HG02759 (cell line): Measurements from ENCODE around the gene ADAMTS2.
"Not testable (repeated sequence)": the region's sequence is repeated elsewhere in the genome, so short reads cannot be mapped to it uniquely, and the experiment has no call there.

Experiments
- ATAC-seq: cut with Tn5 transposase; IDR thresholded peaks from one replicate; pipeline ENCODE4 v1.9.1; 2021; ENCODE audit warnings: mild to moderate bottlenecking, moderate library complexity; ENCODE audit not compliant: unreplicated experiment

ADAMTS2 gene

DNA sequence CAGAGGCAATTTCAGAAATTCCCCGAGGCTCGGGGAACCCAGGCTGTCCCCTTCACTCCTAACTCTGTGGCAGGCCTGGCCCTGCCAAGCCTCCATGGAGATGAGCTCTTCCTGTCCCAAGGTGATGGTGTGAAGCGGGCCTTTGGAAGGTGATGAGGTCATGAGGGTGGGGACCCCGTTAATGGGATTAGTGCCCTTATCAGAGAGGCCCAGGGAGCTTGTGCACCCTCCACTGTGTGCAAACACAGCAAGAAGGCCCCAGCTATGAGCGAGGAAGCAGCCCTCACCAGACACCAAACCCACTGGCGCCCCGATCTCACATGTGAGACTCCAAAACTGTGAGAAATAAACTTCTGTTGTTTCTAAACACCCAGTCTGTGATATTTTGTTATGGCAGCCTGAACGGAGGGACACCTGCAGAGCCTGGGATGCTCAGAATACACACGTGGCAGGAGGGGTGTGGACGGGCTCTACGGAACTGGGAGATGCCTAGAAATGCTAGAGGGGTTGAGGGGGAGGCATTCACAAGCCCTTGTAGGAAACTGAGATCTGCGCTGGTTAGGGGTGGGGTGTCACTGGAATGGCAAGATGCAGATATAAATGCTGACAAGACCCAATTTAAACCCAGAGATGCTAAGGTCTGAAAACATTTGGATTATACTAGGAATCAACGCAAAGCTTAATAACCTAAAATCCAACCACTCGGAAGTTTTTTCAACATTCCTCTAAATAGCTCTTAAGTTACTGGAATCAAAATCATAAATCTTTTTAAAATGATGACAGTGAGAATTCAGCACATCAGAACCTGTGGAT is 46.9 kb downstream of the ADAMTS2 start:
- no peak for ATAC-seq

GRCh38 chr5:179297486-179298180 is 47.6 kb downstream of the ADAMTS2 start:
- no peak for ATAC-seq

DNA sequence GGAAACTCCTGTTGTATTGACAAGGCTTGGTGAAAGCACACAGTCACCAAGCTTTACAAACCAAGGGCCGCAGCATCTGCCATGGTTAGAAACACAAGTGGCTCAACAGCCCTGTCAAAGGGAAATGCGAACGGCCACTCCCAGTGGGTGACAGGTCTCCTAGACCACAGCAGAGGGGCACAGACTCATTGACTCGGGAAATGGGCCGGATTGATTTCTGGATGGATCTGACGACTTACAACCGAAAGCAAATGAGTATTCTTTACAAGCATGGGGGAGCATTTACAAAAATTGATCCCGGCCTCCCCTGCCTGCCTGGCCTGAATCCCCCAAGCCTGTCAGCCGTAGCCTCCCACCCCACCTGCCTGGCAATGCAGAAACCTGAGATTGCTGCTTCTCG is 48.2 kb downstream of the ADAMTS2 start:
- no peak for ATAC-seq

- ATAC-seq = no peak
Measured at GRCh38 chr5:179296150-179296821, 49.0 kb downstream of the ADAMTS2 start.

DNA sequence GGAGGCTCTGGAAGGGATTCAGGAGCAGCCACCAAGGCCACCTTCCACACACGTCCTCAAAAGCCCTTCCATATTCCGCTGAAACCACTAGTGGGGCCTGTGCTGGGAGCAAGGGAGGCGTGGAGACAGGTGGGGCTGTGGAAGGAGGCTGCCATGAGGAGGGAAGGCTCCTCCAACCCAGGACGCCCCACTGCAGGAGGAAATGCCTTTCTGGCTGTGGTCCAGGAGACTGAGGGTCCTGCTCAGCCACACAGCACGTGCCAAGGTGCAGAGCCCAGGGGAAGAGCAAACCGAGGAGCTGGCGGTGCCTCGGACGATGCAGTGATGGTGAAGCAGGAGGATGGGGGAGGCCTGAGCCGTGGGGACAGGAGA is 49.5 kb downstream of the ADAMTS2 start:
- no peak for ATAC-seq

- no peak for ATAC-seq
Measured at GRCh38 chr5:179294891-179295777, 50.1 kb downstream of the ADAMTS2 start.

GRCh38 chr5:179294131-179294780 is 51.0 kb downstream of the ADAMTS2 start:
- no peak for ATAC-seq

- ATAC-seq = no peak
Measured at GRCh38 chr5:179292681-179293635, 52.3 kb downstream of the ADAMTS2 start.

DNA sequence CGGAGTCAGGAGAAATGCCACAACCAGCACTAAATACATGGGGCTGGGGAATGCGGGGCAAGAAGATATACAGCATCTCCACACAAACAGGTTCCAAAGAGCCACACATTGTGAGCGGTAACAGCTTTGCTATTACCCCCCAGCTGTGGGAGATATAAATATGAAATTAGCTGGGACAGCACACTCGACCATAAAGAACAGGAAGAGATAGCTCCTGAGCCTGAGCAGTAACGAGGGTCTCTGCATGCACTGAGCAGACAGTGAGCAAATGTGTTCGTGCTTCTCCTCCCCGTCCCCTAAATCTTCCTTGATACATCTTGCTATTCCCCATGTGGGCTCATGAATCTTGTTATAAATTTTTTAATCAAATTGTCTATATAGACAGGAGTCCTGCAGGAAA is 53.1 kb downstream of the ADAMTS2 start:
- no peak for ATAC-seq

GRCh38 chr5:179290681-179291540 is 54.4 kb downstream of the ADAMTS2 start:
- ATAC-seq = no peak

- ATAC-seq = no peak
Measured at GRCh38 chr5:179289756-179290385, 55.4 kb downstream of the ADAMTS2 start.

GRCh38 chr5:179288809-179289185 is 56.5 kb downstream of the ADAMTS2 start:
- ATAC-seq = no peak

- no peak for ATAC-seq
Measured at GRCh38 chr5:179288101-179288808, 57.0 kb downstream of the ADAMTS2 start.

- no peak for ATAC-seq
Measured at GRCh38 chr5:179287631-179288030, 57.6 kb downstream of the ADAMTS2 start.

DNA sequence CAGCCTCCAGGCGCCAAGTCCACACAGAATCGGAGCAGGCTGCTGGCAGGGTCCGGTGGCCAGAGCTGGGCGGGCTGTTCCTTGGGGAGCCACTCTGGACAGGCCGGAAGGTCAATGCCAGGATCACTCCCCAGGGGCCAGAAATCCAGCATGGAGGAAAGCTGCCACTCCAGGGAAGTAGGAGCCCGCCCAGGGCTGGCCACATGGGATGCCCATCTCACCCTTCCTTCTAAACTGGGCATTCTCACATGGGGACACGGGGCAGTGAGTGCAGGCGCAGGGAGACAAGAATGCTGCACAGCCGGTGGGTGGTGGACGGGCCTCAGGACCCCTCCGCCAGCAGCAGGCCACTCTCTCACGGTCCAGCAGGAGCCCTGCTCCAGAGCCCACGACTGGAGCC is 58.2 kb downstream of the ADAMTS2 start:
- ATAC-seq = no peak

GRCh38 chr5:179285776-179286162 is 59.5 kb downstream of the ADAMTS2 start:
- not testable (repeated sequence) for ATAC-seq
